HepG2 (cell line): Measurements from ENCODE around the gene ARHGEF9. TPM values are rescaled to one million over a fixed set of nuclear protein-coding genes. Genes with fewer than 3 reads are reported as not detected.

Experiments
- AKAP8 ChIP-seq: sonication (generic); formaldehyde crosslinking; IDR thresholded peaks from 2 replicates; pipeline ENCODE4 v1.5.1; 2020; ENCODE audit warnings: mild to moderate bottlenecking, missing genetic modification reagents
- CBX2 ChIP-seq, 2 experiments: fragments of 200-600 bp in 1 of 2; sonication (generic); formaldehyde crosslinking in 1 of 2; IDR thresholded peaks; 2 replicates each; pipeline versions ENCODE4 v1.7.0 to v1.8.1; 2018 to 2022; ENCODE audit warnings: low read depth in 2 of 2, low read length in 1 of 2, mild to moderate bottlenecking in 1 of 2, missing genetic modification reagents in 1 of 2
- DMAP1 ChIP-seq: IDR thresholded peaks from 2 replicates; pipeline ENCODE4 v1.6.1; 2016
- DRAP1 ChIP-seq: IDR thresholded peaks from 2 replicates; pipeline ENCODE4 v1.6.1; 2016; ENCODE audit warnings: missing genetic modification reagents, missing compliant biosample characterization
- GTF3A ChIP-seq: sonication (generic); formaldehyde crosslinking; conservative IDR thresholded peaks from 2 replicates; pipeline ENCODE4 v1.4.0; 2020; ENCODE audit warnings: mild to moderate bottlenecking, missing genetic modification reagents
- HNRNPK ChIP-seq: fragments of 200-400 bp; formaldehyde crosslinking; IDR thresholded peaks from 2 replicates; pipeline ENCODE4 v1.6.1; 2018; ENCODE audit warnings: low read length, low read depth, moderate library complexity, mild to moderate bottlenecking; ENCODE audit not compliant: poor library complexity, severe bottlenecking
- JUNB ChIP-seq: sonication (generic); formaldehyde crosslinking; IDR thresholded peaks from 2 replicates; pipeline ENCODE4 v1.8.0; 2022; ENCODE audit warnings: missing genetic modification reagents, mild to moderate bottlenecking, borderline replicate concordance
- MIXL1 ChIP-seq: IDR thresholded peaks from 2 replicates; pipeline ENCODE4 v1.6.1; 2016
- MXD3 ChIP-seq: IDR thresholded peaks from 2 replicates; pipeline ENCODE4 v1.6.1; 2016; ENCODE audit warnings: mild to moderate bottlenecking, missing biosample characterization, missing genetic modification reagents
- NFYC ChIP-seq: IDR thresholded peaks from 2 replicates; pipeline ENCODE4 v1.6.1; 2016; ENCODE audit warnings: missing genetic modification reagents, missing compliant biosample characterization
- POLR2AphosphoS5 ChIP-seq: IDR thresholded peaks from 2 replicates; pipeline ENCODE4 v1.6.1; 2012; ENCODE audit warnings: low read depth, low read length
- POLR2G ChIP-seq: fragments of 200-400 bp; formaldehyde crosslinking; IDR thresholded peaks from 2 replicates; pipeline ENCODE4 v1.6.1; 2018; ENCODE audit warnings: mild to moderate bottlenecking, low read depth, low read length, moderate library complexity
- REPIN1 ChIP-seq: sonication (generic); formaldehyde crosslinking; IDR thresholded peaks from 2 replicates; pipeline ENCODE4 v1.8.0; 2022; ENCODE audit warnings: missing genetic modification reagents, low read depth, mild to moderate bottlenecking, borderline replicate concordance
- SMARCE1 ChIP-seq: fragments of 450-650 bp; IDR thresholded peaks from 2 replicates; pipeline ENCODE4 v1.6.1; 2017; ENCODE audit warnings: borderline replicate concordance
- SP1 ChIP-seq, 2 experiments: fragments of 450-650 bp in 1 of 2; sonication (generic) in 1 of 2; formaldehyde crosslinking in 1 of 2; IDR thresholded peaks; 2 replicates each; pipeline versions ENCODE4 v1.4.0 to v1.6.1; 2016 to 2020; ENCODE audit warnings: missing genetic modification reagents in 1 of 2
- SP2 ChIP-seq: sonication (generic); formaldehyde crosslinking; IDR thresholded peaks from 2 replicates; pipeline ENCODE4 v1.5.1; 2020; ENCODE audit warnings: mild to moderate bottlenecking, missing genetic modification reagents
- STAT5B ChIP-seq: sonication (generic); formaldehyde crosslinking; IDR thresholded peaks from 2 replicates; pipeline ENCODE4 v1.4.0; 2020; ENCODE audit warnings: missing genetic modification reagents
- TBL1XR1 ChIP-seq: fragments of 150-350 bp; IDR thresholded peaks from 2 replicates; pipeline ENCODE4 v1.6.1; 2014; ENCODE audit warnings: borderline replicate concordance, low read length; ENCODE audit not compliant: partially characterized antibody
- THAP11 ChIP-seq: IDR thresholded peaks from 2 replicates; pipeline ENCODE4 v1.6.1; 2016; ENCODE audit warnings: missing biosample characterization, missing genetic modification reagents
- TOPORS ChIP-seq: sonication (generic); formaldehyde crosslinking; IDR thresholded peaks from 2 replicates; pipeline ENCODE4 v1.8.0; 2023; ENCODE audit warnings: mild to moderate bottlenecking, missing genetic modification reagents
- ZBTB10 ChIP-seq: sonication (generic); formaldehyde crosslinking; IDR thresholded peaks from 2 replicates; pipeline ENCODE4 v1.4.0; 2020; ENCODE audit warnings: missing genetic modification reagents, borderline replicate concordance
- ZKSCAN5 ChIP-seq: sonication (generic); formaldehyde crosslinking; IDR thresholded peaks from 2 replicates; pipeline ENCODE4 v1.5.1; 2020; ENCODE audit warnings: mild to moderate bottlenecking, missing genetic modification reagents
- ZMYM4 ChIP-seq: sonication (generic); formaldehyde crosslinking; IDR thresholded peaks from 2 replicates; pipeline ENCODE4 v1.8.1; 2023; ENCODE audit warnings: mild to moderate bottlenecking, missing genetic modification reagents
- ZNF281 ChIP-seq: sonication (generic); formaldehyde crosslinking; IDR thresholded peaks from 2 replicates; pipeline ENCODE4 v1.4.0; 2020; ENCODE audit warnings: missing genetic modification reagents, borderline replicate concordance
- ZNF468 ChIP-seq: sonication (generic); formaldehyde crosslinking; IDR thresholded peaks from 2 replicates; pipeline ENCODE4 v1.8.0; 2022; ENCODE audit warnings: mild to moderate bottlenecking, moderate library complexity, missing genetic modification reagents
- polyA plus RNA-seq, 8 experiments: library from polyadenylated mRNA; depleted of rRNA in 3 of 8; stranded (reverse) in 7 of 8; unstranded in 1 of 8; fragments of >200 nt; fragmentation: Illumina TruSeq in 4 of 8; extraction: Trizol in 4 of 8; gene quantifications; 2 replicates each; pipeline versions ENCODE4 v1.2.1 to v1.2.3, GENCODE V29; 2011 to 2016; ENCODE audit warnings: low read depth in 4 of 8, missing spikeins in 1 of 8, mixed read lengths in 1 of 8; ENCODE audit not compliant: insufficient read depth in 1 of 8
- total RNA-seq, 5 experiments: library from RNA; depleted of rRNA; stranded (reverse); fragments of >200 nt; fragmentation: Illumina TruSeq; extraction: Trizol; gene quantifications; 2 replicates each; pipeline ENCODE4 v1.2.3, GENCODE V29; 2016; ENCODE audit warnings: low read depth in 1 of 5

The ARHGEF9 gene
- total and polyA plus RNA-seq, 2 of the 13 experiments (the other 11 are each of a cell fraction or from before 2014, with no cell fraction given): 0.91 to 1.8 TPM

- TF ChIP-seq SP2 (CRISPR knock-in tag) (peak; percentile 93), POLR2G (peak; percentile 44; the same call in 1 of the 2 replicates), SP1 (IDR thresholded peaks at IDR 0.05) (no peak), SP1 (CRISPR knock-in tag; IDR thresholded peaks at IDR 0.05) (no peak), NFYC (CRISPR knock-in tag) (peak; percentile 91), DMAP1 (0 out of 2 replicates have a peak, but pooled peaks have one; percentile 35), GTF3A (no peak), REPIN1 (no peak), ZKSCAN5 (no peak), MXD3 (CRISPR knock-in tag) (no peak), TBL1XR1 (peak; percentile 42), DRAP1 (CRISPR knock-in tag) (peak; percentile 59; the same call in 1 of the 2 replicates), CBX2 (IDR thresholded peaks at IDR 0.05; ENCODE audit: low read depth, low read length) (no peak), CBX2 (CRISPR knock-in tag; IDR thresholded peaks at IDR 0.05; ENCODE audit: low read depth) (no peak), JUNB (CRISPR knock-in tag) (no peak), ZMYM4 (CRISPR knock-in tag) (peak; percentile 90; the same call in 1 of the 2 replicates), MIXL1 (no peak), SMARCE1 (no peak), THAP11 (CRISPR knock-in tag) (0 out of 2 replicates have a peak, but pooled peaks have one; percentile 14), ZBTB10 (CRISPR knock-in tag) (no peak), ZNF281 (CRISPR knock-in tag) (peak; percentile 81), ZNF468 (CRISPR knock-in tag) (no peak), STAT5B (no peak), HNRNPK (peak; percentile 44), TOPORS (CRISPR knock-in tag) (no peak), POLR2AphosphoS5 (peak; percentile 33; the same call in 1 of the 2 replicates), AKAP8 (CRISPR knock-in tag) (no peak)
These were observed 30.0 kb downstream of the ARHGEF9 start (continued) for GRCh38 chrX:63754860-63755579.
